Body of pancreas (tissue), 4 donors: ENCODE measurements around the gene SLC25A25.

Experiments used
- POLR2A ChIP-seq, 3 donors: fragments of 450-650 bp; IDR thresholded peaks; one replicate each; pipeline ENCODE4 v1.6.1; 2016; ENCODE audit warnings: antibody characterized with exemption in 3 of 3, mild to moderate bottlenecking in 2 of 3
- TF ChIP-seq, protein P1 (sequence below), 7 experiments: fragments of 450-650 bp in 4 of 7; fragments of 200-600 bp in 3 of 7; sonication (generic) in 3 of 7; IDR thresholded peaks; one replicate each; pipeline ENCODE4 v1.5.1; 2016 to 2019; ENCODE audit warnings: antibody characterized with exemption in 7 of 7

DNA sequence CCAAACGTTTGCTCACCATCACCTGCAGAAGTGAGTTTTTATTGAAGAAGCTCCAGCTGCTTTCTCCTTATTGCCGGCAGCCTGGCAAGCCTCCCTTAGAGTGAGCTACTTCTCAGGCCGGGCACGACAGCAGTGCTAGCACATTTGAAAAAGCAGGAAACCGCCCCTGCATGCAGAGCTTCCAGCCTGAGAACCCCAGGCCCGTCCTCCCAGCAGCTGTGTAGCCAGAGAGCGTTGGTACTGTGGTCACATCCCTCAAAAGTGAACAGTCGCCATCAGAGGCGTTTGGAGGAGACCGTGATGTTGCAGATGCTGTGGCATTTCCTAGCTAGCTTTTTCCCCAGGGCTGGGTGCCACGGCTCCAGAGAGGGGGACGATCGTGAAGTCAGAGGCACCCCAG lies 23.5 kb downstream of the SLC25A25 start:
- no peak for TF ChIP-seq POLR2A (IDR thresholded peaks at IDR 0.05)
- TF ChIP-seq, protein P1, sequence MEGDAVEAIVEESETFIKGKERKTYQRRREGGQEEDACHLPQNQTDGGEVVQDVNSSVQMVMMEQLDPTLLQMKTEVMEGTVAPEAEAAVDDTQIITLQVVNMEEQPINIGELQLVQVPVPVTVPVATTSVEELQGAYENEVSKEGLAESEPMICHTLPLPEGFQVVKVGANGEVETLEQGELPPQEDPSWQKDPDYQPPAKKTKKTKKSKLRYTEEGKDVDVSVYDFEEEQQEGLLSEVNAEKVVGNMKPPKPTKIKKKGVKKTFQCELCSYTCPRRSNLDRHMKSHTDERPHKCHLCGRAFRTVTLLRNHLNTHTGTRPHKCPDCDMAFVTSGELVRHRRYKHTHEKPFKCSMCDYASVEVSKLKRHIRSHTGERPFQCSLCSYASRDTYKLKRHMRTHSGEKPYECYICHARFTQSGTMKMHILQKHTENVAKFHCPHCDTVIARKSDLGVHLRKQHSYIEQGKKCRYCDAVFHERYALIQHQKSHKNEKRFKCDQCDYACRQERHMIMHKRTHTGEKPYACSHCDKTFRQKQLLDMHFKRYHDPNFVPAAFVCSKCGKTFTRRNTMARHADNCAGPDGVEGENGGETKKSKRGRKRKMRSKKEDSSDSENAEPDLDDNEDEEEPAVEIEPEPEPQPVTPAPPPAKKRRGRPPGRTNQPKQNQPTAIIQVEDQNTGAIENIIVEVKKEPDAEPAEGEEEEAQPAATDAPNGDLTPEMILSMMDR (IDR thresholded peaks at IDR 0.05), result no peak
